CD14-positive monocyte (primary cell): Measurements from ENCODE around the gene CAND1. TPM values are rescaled to one million over a fixed set of nuclear protein-coding genes. Genes with fewer than 3 reads are reported as not detected.

Experiments used
- DNase-seq, 3 donors: peaks; one replicate each; pipeline ENCODE4 v3.0.0-alpha.2; 2011 to 2022
- H2AFZ ChIP-seq: 2 replicates; pipeline ENCODE4 v1.6.0; 2012; ENCODE audit warnings: mild to moderate bottlenecking, low read depth, low read length, inconsistent platforms; ENCODE audit not compliant: insufficient read depth, poor library complexity, severe bottlenecking
- H3K27ac ChIP-seq, 2 donors: 1 replicate in 1 of 2; 2 replicates in 1 of 2; pipeline ENCODE4 v1.5.1; 2012 to 2013; ENCODE audit warnings: low read length in 2 of 2, control low read depth in 1 of 2, inconsistent platforms in 1 of 2, low read depth in 1 of 2, mild to moderate bottlenecking in 1 of 2
- H3K27me3 ChIP-seq, 2 donors: one replicate each; pipeline versions ENCODE4 v1.6.0 to v1.6.1; 2011 to 2013; ENCODE audit warnings: low read length in 2 of 2; ENCODE audit not compliant: control insufficient read depth in 2 of 2, insufficient read depth in 2 of 2
- H3K36me3 ChIP-seq, 2 donors: replicated peaks in 1 of 2; 1 replicate in 1 of 2; 2 replicates in 1 of 2; pipeline versions ENCODE4 v1.5.1 to v1.6.1; 2012 to 2013; ENCODE audit warnings: low read length in 2 of 2, control low read depth in 1 of 2, inconsistent platforms in 1 of 2, mild to moderate bottlenecking in 1 of 2; ENCODE audit not compliant: insufficient read depth in 2 of 2, control insufficient read depth in 1 of 2
- H3K4me1 ChIP-seq, 2 donors: 1 replicate in 1 of 2; 2 replicates in 1 of 2; pipeline versions ENCODE4 v1.5.1 to v1.6.1; 2012 to 2013; ENCODE audit warnings: low read length in 2 of 2, control low read depth in 1 of 2, inconsistent platforms in 1 of 2, mild to moderate bottlenecking in 1 of 2, moderate library complexity in 1 of 2; ENCODE audit not compliant: insufficient read depth in 2 of 2, control insufficient read depth in 1 of 2
- H3K4me2 ChIP-seq: replicated peaks from 2 replicates; pipeline ENCODE3; 2012; ENCODE audit warnings: low read length, moderate library complexity, mild to moderate bottlenecking; ENCODE audit not compliant: poor library complexity, severe bottlenecking; ENCODE audit errors: extremely low read depth
- H3K4me3 ChIP-seq, 3 experiments: fragments of 200-600 bp in 1 of 3; sonication (generic) in 1 of 3; replicated peaks in 1 of 3; 1 replicate in 2 of 3; 2 replicates in 1 of 3; pipeline ENCODE4 v1.5.1; 2011 to 2013; ENCODE audit warnings: low read length in 3 of 3, mild to moderate bottlenecking in 3 of 3, control low read depth in 2 of 3, low read depth in 2 of 3, inconsistent platforms in 1 of 3, moderate library complexity in 1 of 3
- H3K79me2 ChIP-seq: 2 replicates; pipeline ENCODE4 v1.6.0; 2012; ENCODE audit warnings: mild to moderate bottlenecking, control low read depth, inconsistent platforms, low read length, moderate library complexity; ENCODE audit not compliant: insufficient read depth
- H3K9ac ChIP-seq: 2 replicates; pipeline ENCODE4 v1.6.0; 2017; ENCODE audit warnings: low read length, mild to moderate bottlenecking; ENCODE audit not compliant: insufficient read depth, poor library complexity, severe bottlenecking
- H3K9me3 ChIP-seq, 2 donors: replicated peaks in 1 of 2; 1 replicate in 1 of 2; 2 replicates in 1 of 2; pipeline versions ENCODE4 v1.5.1 to v1.6.1; 2012 to 2013; ENCODE audit warnings: low read length in 2 of 2, control low read depth in 1 of 2; ENCODE audit not compliant: control insufficient read depth in 1 of 2, insufficient read depth in 1 of 2
- H4K20me1 ChIP-seq: 2 replicates; pipeline ENCODE4 v1.6.0; 2012; ENCODE audit warnings: mild to moderate bottlenecking, low read length, control low read depth, moderate library complexity; ENCODE audit not compliant: insufficient read depth
- H3K27ac Mint-ChIP-seq, 7 donors: one replicate each; pipeline ENCODE4 v1.8.0; 2020; ENCODE audit warnings: mild to moderate bottlenecking in 7 of 7, mixed read lengths in 7 of 7, moderate library complexity in 6 of 7, inconsistent platforms in 2 of 7
- H3K27me3 Mint-ChIP-seq, 3 donors: one replicate each; pipeline ENCODE4 v1.8.0; 2021 to 2022; ENCODE audit warnings: low read depth in 3 of 3, mild to moderate bottlenecking in 3 of 3, mixed read lengths in 3 of 3, moderate library complexity in 3 of 3, inconsistent platforms in 1 of 3
- H3K36me3 Mint-ChIP-seq, 2 donors: one replicate each; pipeline ENCODE4 v1.8.0; 2020; ENCODE audit warnings: mixed read lengths in 2 of 2, inconsistent platforms in 1 of 2, mild to moderate bottlenecking in 1 of 2
- H3K4me1 Mint-ChIP-seq: one replicate; pipeline ENCODE4 v1.8.0; 2020; ENCODE audit warnings: mild to moderate bottlenecking, mixed read lengths
- H3K4me3 Mint-ChIP-seq, 2 donors: one replicate each; pipeline ENCODE4 v1.8.0; 2020; ENCODE audit warnings: mild to moderate bottlenecking in 2 of 2, mixed read lengths in 2 of 2, moderate library complexity in 1 of 2
- H3K9me3 Mint-ChIP-seq, 7 donors: one replicate each; pipeline ENCODE4 v1.8.0; 2020 to 2022; ENCODE audit warnings: mixed read lengths in 7 of 7, mild to moderate bottlenecking in 6 of 7, moderate library complexity in 6 of 7, inconsistent platforms in 2 of 7
- WGBS: methylation state at CpG from one replicate; pipeline ENCODE4 v1.1.5; 2013; ENCODE audit warnings: missing lambda C conversion rate; ENCODE audit not compliant: insufficient coverage; 5-methylcytosine and 5-hydroxymethylcytosine counted together
- intact Hi-C, 2 donors: fragments of 100-400 bp; cut with micrococcal nuclease; formaldehyde crosslinking; loops; one replicate each; pipeline versions ENCODE4 v1.15.0 to v1.15.1; 2023
- polyA plus RNA-seq, 3 donors: library from polyadenylated mRNA; depleted of rRNA in 1 of 3; unstranded in 2 of 3; stranded (reverse) in 1 of 3; fragments of 300-500 nt in 2 of 3; fragments of >200 nt in 1 of 3; fragmentation: Illumina TruSeq in 2 of 3; gene quantifications; 1 replicate in 2 of 3; 2 replicates in 1 of 3; pipeline ENCODE4 v1.2.3, GENCODE V29; 2012 to 2021
- TF ChIP-seq, protein P1 (sequence below): fragments of 200-600 bp; IDR thresholded peaks from one replicate; pipeline ENCODE4 v1.8.0; 2022; ENCODE audit warnings: antibody characterized with exemption, mild to moderate bottlenecking

CAND1 gene
- polyA plus RNA-seq, 3 donors = 12.3 to 29.4 (median 20.9) TPM

DNA sequence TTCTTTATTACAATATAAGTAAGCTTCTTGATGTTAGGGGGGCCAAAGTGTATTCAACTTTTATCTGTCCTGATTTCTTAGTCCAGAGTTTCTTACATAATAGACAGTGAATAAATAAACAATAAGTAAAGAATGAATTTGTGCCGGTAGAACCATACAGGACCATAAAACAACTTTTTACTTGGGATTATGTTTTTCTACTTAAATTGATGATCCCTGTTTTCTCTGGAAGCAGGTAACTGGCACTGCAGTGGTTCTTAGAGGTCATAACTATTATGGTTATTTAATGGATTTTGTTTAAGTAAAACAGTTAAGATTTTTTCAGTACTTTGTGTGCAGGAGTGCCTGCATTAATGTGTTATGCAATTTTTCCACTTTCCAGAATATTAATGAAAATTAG, 10.5 kb downstream of the CAND1 start:
- DNase-seq = no peak
- H3K36me3 ChIP-seq = peaks cover 5 to 40% of the 10 kb centered on the region in 2 donors
- Mint-ChIP-seq H3K27ac (no peak overlapping the region), H3K9me3 (no peaks in the 10 kb centered on the region), H3K4me3 (no peak overlapping the region), H3K36me3 (peaks cover 21 to 40% of the 10 kb centered on the region in 2 donors), H3K27me3 (no peaks in the 10 kb centered on the region), H3K4me1 (peaks cover 19% of the 10 kb centered on the region)
- no peak overlapping the region for H3K4me2 ChIP-seq
- WGBS = no CpG with 5 or more reads among the region's 1 CpG
- no peaks in the 10 kb centered on the region for H3K27me3 ChIP-seq
- no peak overlapping the region for H3K27ac ChIP-seq
- TF ChIP-seq, protein P1, sequence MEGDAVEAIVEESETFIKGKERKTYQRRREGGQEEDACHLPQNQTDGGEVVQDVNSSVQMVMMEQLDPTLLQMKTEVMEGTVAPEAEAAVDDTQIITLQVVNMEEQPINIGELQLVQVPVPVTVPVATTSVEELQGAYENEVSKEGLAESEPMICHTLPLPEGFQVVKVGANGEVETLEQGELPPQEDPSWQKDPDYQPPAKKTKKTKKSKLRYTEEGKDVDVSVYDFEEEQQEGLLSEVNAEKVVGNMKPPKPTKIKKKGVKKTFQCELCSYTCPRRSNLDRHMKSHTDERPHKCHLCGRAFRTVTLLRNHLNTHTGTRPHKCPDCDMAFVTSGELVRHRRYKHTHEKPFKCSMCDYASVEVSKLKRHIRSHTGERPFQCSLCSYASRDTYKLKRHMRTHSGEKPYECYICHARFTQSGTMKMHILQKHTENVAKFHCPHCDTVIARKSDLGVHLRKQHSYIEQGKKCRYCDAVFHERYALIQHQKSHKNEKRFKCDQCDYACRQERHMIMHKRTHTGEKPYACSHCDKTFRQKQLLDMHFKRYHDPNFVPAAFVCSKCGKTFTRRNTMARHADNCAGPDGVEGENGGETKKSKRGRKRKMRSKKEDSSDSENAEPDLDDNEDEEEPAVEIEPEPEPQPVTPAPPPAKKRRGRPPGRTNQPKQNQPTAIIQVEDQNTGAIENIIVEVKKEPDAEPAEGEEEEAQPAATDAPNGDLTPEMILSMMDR = no peak
- H2AFZ ChIP-seq = no peak overlapping the region
- no peak overlapping the region for H3K9ac ChIP-seq
- no peaks in the 10 kb centered on the region for H3K4me1 ChIP-seq
- H4K20me1 ChIP-seq = peaks cover 70% of the 10 kb centered on the region
- intact Hi-C loops = no loop called here
- no peak overlapping the region for H3K4me3 ChIP-seq
- H3K79me2 ChIP-seq = peaks cover 90% of the 10 kb centered on the region
- no peaks in the 10 kb centered on the region for H3K9me3 ChIP-seq

- Mint-ChIP-seq H3K9me3 (no peaks in the 10 kb centered on the region), H3K4me1 (peaks cover 14% of the 10 kb centered on the region), H3K27me3 (no peaks in the 10 kb centered on the region), H3K36me3 (peaks cover 22 to 41% of the 10 kb centered on the region in 2 donors), H3K4me3 (no peak overlapping the region), H3K27ac (no peak overlapping the region)
- Histone ChIP-seq H3K27me3 (no peaks in the 10 kb centered on the region), H3K36me3 (peaks cover 9 to 45% of the 10 kb centered on the region in 2 donors), H3K9ac (no peak overlapping the region), H3K4me1 (no peaks in the 10 kb centered on the region), H3K4me2 (no peak overlapping the region), H3K4me3 (no peak overlapping the region), H3K79me2 (peaks cover 85% of the 10 kb centered on the region), H2AFZ (no peak overlapping the region), H3K27ac (no peak overlapping the region), H4K20me1 (peaks cover 65% of the 10 kb centered on the region), H3K9me3 (no peaks in the 10 kb centered on the region)
- intact Hi-C loops = no loop called here
- no CpG with 5 or more reads among the region's 4 CpGs for WGBS
- TF ChIP-seq, protein P1 = no peak
- DNase-seq = no peak
Observed at GRCh38 chr12:67280088-67280487, 10.9 kb downstream of the CAND1 start.
